ENCODE measurements around the gene USP47.

DNA sequence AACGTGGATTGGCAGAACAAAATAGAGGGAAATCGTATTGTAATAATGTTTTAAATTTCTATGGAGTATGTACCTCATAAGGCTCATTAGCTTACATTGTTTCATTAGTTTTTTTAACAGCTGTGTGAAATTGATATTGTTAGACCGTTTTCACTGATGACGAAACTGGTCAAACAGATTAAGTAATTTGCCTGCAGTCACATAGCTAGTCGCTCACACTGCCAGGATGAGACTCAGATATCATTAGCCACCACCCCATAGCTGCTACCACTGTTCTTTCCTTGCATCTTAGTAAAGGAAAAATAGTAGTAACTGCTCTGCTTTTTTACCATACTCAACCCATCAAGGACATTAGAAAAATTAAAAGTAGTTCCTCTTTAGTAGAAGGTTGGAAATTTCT is 102.7 kb downstream of the USP47 start:
- TF ChIP-seq, protein P1, sequence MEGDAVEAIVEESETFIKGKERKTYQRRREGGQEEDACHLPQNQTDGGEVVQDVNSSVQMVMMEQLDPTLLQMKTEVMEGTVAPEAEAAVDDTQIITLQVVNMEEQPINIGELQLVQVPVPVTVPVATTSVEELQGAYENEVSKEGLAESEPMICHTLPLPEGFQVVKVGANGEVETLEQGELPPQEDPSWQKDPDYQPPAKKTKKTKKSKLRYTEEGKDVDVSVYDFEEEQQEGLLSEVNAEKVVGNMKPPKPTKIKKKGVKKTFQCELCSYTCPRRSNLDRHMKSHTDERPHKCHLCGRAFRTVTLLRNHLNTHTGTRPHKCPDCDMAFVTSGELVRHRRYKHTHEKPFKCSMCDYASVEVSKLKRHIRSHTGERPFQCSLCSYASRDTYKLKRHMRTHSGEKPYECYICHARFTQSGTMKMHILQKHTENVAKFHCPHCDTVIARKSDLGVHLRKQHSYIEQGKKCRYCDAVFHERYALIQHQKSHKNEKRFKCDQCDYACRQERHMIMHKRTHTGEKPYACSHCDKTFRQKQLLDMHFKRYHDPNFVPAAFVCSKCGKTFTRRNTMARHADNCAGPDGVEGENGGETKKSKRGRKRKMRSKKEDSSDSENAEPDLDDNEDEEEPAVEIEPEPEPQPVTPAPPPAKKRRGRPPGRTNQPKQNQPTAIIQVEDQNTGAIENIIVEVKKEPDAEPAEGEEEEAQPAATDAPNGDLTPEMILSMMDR (tag by site-specific recombination; IDR thresholded peaks at IDR 0.05) = no peak
- TF ChIP-seq REPIN1 (tag by site-specific recombination; IDR thresholded peaks at IDR 0.05; ENCODE audit: low read depth) (no peak), ZNF146 (tag by site-specific recombination; IDR thresholded peaks at IDR 0.05) (no peak), ZNF501 (tag by site-specific recombination; IDR thresholded peaks at IDR 0.05) (no peak), ZNF596 (tag by site-specific recombination; IDR thresholded peaks at IDR 0.05) (no peak)
- TF ChIP-seq, protein P2, sequence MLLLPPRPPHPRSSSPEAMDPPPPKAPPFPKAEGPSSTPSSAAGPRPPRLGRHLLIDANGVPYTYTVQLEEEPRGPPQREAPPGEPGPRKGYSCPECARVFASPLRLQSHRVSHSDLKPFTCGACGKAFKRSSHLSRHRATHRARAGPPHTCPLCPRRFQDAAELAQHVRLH (tag by site-specific recombination; IDR thresholded peaks at IDR 0.05) = no peak

All from HEK293 (cell line).